Loucy (cell line): ENCODE measurements around the gene SEMA5B.

Experiments
- CTCF ChIP-seq: fragments of 200-600 bp; sonication (generic); conservative IDR thresholded peaks from 2 replicates; pipeline ENCODE4 v1.5.1; 2014; ENCODE audit warnings: mild to moderate bottlenecking, antibody characterized with exemption, low read length
- EZH2phosphoT487 ChIP-seq: fragments of 200-600 bp; IDR thresholded peaks from 2 replicates; pipeline ENCODE4 v1.6.1; 2018; ENCODE audit warnings: antibody characterized with exemption, mild to moderate bottlenecking, moderate library complexity, borderline replicate concordance

- no peak for TF ChIP-seq CTCF
- TF ChIP-seq EZH2phosphoT487, result no peak
Measured at GRCh38 chr3:122944671-122945161, 82.8 kb downstream of the SEMA5B start.
